Karpas-422 (cell line): ENCODE measurements around the gene FBP2. TPM values are rescaled to one million over a fixed set of nuclear protein-coding genes. Genes with fewer than 3 reads are reported as not detected.

ENCODE experiments used
- DNase-seq: peaks from one replicate; pipeline ENCODE4 v3.0.0-alpha.2; 2015
- H2AFZ ChIP-seq: fragments of 200-600 bp; sonication (generic); 2 replicates; pipeline ENCODE4 v1.6.1; 2014; ENCODE audit warnings: antibody characterized with exemption, low read length, mixed read lengths
- H3K27ac ChIP-seq: fragments of 200-600 bp; sonication (generic); 2 replicates; pipeline ENCODE4 v1.5.1; 2014; ENCODE audit warnings: mild to moderate bottlenecking, low read length, moderate library complexity
- H3K27me3 ChIP-seq: fragments of 200-600 bp; sonication (generic); 2 replicates; pipeline ENCODE4 v1.6.1; 2014; ENCODE audit warnings: low read length, mixed read lengths
- H3K36me3 ChIP-seq: fragments of 200-600 bp; sonication (generic); 2 replicates; pipeline ENCODE4 v1.6.1; 2014; ENCODE audit warnings: low read length, mixed read lengths; ENCODE audit not compliant: insufficient read depth
- H3K4me1 ChIP-seq: fragments of 200-600 bp; sonication (generic); 2 replicates; pipeline ENCODE4 v1.6.1; 2014; ENCODE audit warnings: mild to moderate bottlenecking, low read length, mixed read lengths
- H3K4me2 ChIP-seq: fragments of 200-600 bp; sonication (generic); 2 replicates; pipeline ENCODE4 v1.6.1; 2014; ENCODE audit warnings: low read length, low read depth, mild to moderate bottlenecking; ENCODE audit not compliant: poor library complexity, severe bottlenecking
- H3K4me3 ChIP-seq: fragments of 200-600 bp; sonication (generic); 2 replicates; pipeline ENCODE4 v1.5.1; 2014; ENCODE audit warnings: mild to moderate bottlenecking, antibody characterized with exemption, low read length, mixed read lengths
- H3K79me2 ChIP-seq: fragments of 200-600 bp; sonication (generic); 2 replicates; pipeline ENCODE4 v1.6.1; 2014; ENCODE audit warnings: mild to moderate bottlenecking, low read length, mixed read lengths
- H3K9ac ChIP-seq: fragments of 200-600 bp; sonication (generic); 2 replicates; pipeline ENCODE4 v1.6.0; 2014; ENCODE audit warnings: low read length
- H3K9me2 ChIP-seq: fragments of 200-600 bp; sonication (generic), shearing (Covaris generic); replicated peaks from 2 replicates; pipeline ENCODE4 v1.6.0; 2014; ENCODE audit warnings: mild to moderate bottlenecking, low read length, moderate library complexity; ENCODE audit not compliant: insufficient read depth
- H3K9me3 ChIP-seq: fragments of 300-700, 200-600 bp; sonication (generic); 2 replicates; pipeline ENCODE4 v1.6.1; 2014; ENCODE audit warnings: low read length, mixed read lengths
- H4K20me1 ChIP-seq: fragments of 200-600 bp; sonication (generic); 2 replicates; pipeline ENCODE4 v1.6.1; 2014; ENCODE audit warnings: mild to moderate bottlenecking, antibody characterized with exemption, low read length, low read depth; ENCODE audit not compliant: insufficient read depth
- total RNA-seq: library from RNA; depleted of rRNA; stranded (reverse); fragments of >200 nt; shearing (Covaris generic); gene quantifications from 2 replicates; pipeline ENCODE4 v1.2.3, GENCODE V29; 2014; ENCODE audit warnings: low replicate concordance

FBP2 gene
- total RNA-seq, 1 experiment from 2014 or later: not detected

- no peak overlapping the region for H3K9ac ChIP-seq
- H3K4me2 ChIP-seq: no peak overlapping the region
- no peaks in the 10 kb centered on the region for H3K36me3 ChIP-seq
- no peaks in the 10 kb centered on the region for H3K9me2 ChIP-seq
- no peak overlapping the region for H2AFZ ChIP-seq
- H3K79me2 ChIP-seq: no peaks in the 10 kb centered on the region
- no peaks in the 10 kb centered on the region for H3K9me3 ChIP-seq
- DNase-seq: no peak
- H4K20me1 ChIP-seq: no peaks in the 10 kb centered on the region
- H3K4me3 ChIP-seq: no peak overlapping the region
- no peak overlapping the region for H3K27ac ChIP-seq
- H3K27me3 ChIP-seq: no peaks in the 10 kb centered on the region
- H3K4me1 ChIP-seq: no peaks in the 10 kb centered on the region
Observed at GRCh38 chr9:94619026-94619425, 25.4 kb upstream of the FBP2 start.

- no peak overlapping the region for H3K4me3 ChIP-seq
- no peaks in the 10 kb centered on the region for H3K4me1 ChIP-seq
- no peaks in the 10 kb centered on the region for H3K9me2 ChIP-seq
- no peaks in the 10 kb centered on the region for H4K20me1 ChIP-seq
- H3K36me3 ChIP-seq: no peaks in the 10 kb centered on the region
- no peak overlapping the region for H3K27ac ChIP-seq
- no peaks in the 10 kb centered on the region for H3K9me3 ChIP-seq
- H2AFZ ChIP-seq: no peak overlapping the region
- no peak for DNase-seq
- H3K79me2 ChIP-seq: no peaks in the 10 kb centered on the region
- H3K27me3 ChIP-seq: no peaks in the 10 kb centered on the region
- H3K9ac ChIP-seq: no peak overlapping the region
- no peak overlapping the region for H3K4me2 ChIP-seq
Observed at GRCh38 chr9:94613003-94613402, 19.4 kb upstream of the FBP2 start.

GRCh38 chr9:94612071-94612470, 18.4 kb upstream of the FBP2 start:
- Histone ChIP-seq H3K4me3 (no peak overlapping the region), H3K4me2 (no peak overlapping the region), H3K27ac (no peak overlapping the region), H4K20me1 (no peaks in the 10 kb centered on the region), H3K9me3 (no peaks in the 10 kb centered on the region), H2AFZ (no peak overlapping the region), H3K79me2 (no peaks in the 10 kb centered on the region), H3K9ac (no peak overlapping the region), H3K4me1 (no peaks in the 10 kb centered on the region), H3K9me2 (no peaks in the 10 kb centered on the region), H3K27me3 (no peaks in the 10 kb centered on the region), H3K36me3 (no peaks in the 10 kb centered on the region)
- DNase-seq: no peak

GRCh38 chr9:94611638-94612068, 18.0 kb upstream of the FBP2 start:
- H3K9me3 ChIP-seq: no peaks in the 10 kb centered on the region

GRCh38 chr9:94610181-94610606, 16.6 kb upstream of the FBP2 start:
- no peaks in the 10 kb centered on the region for H3K27me3 ChIP-seq
- no peaks in the 10 kb centered on the region for H3K9me2 ChIP-seq
- peak; percentile 16 for DNase-seq
- no peaks in the 10 kb centered on the region for H4K20me1 ChIP-seq
- H3K4me3 ChIP-seq: no peak overlapping the region
- no peaks in the 10 kb centered on the region for H3K36me3 ChIP-seq
- H3K4me1 ChIP-seq: no peaks in the 10 kb centered on the region
- H3K9me3 ChIP-seq: no peaks in the 10 kb centered on the region
- no peak overlapping the region for H3K9ac ChIP-seq
- no peak overlapping the region for H3K27ac ChIP-seq
- H2AFZ ChIP-seq: no peak overlapping the region
- H3K4me2 ChIP-seq: no peak overlapping the region
- no peaks in the 10 kb centered on the region for H3K79me2 ChIP-seq

More at GRCh38 chr9:94611638-94612068, 18.0 kb upstream of the FBP2 start:
- no peak overlapping the region for H3K9ac ChIP-seq
- no peaks in the 10 kb centered on the region for H3K9me2 ChIP-seq
- no peaks in the 10 kb centered on the region for H3K27me3 ChIP-seq
- H3K4me1 ChIP-seq: no peaks in the 10 kb centered on the region
- no peak overlapping the region for H3K27ac ChIP-seq
- peak; percentile 32 for DNase-seq
- no peaks in the 10 kb centered on the region for H3K36me3 ChIP-seq
- H2AFZ ChIP-seq: no peak overlapping the region
- H3K4me2 ChIP-seq: no peak overlapping the region
- H3K79me2 ChIP-seq: no peaks in the 10 kb centered on the region
- no peak overlapping the region for H3K4me3 ChIP-seq
- H4K20me1 ChIP-seq: no peaks in the 10 kb centered on the region

GRCh38 chr9:94607423-94607691, 13.7 kb upstream of the FBP2 start:
- Histone ChIP-seq H4K20me1 (no peaks in the 10 kb centered on the region), H2AFZ (no peak overlapping the region), H3K9me2 (no peaks in the 10 kb centered on the region), H3K79me2 (no peaks in the 10 kb centered on the region), H3K4me3 (no peak overlapping the region), H3K27ac (no peak overlapping the region), H3K9me3 (no peaks in the 10 kb centered on the region), H3K9ac (no peak overlapping the region), H3K4me1 (peaks cover 3% of the 10 kb centered on the region), H3K27me3 (no peaks in the 10 kb centered on the region), H3K4me2 (no peak overlapping the region), H3K36me3 (no peaks in the 10 kb centered on the region)
- peak; percentile 19 for DNase-seq

- H3K27ac ChIP-seq: no peak overlapping the region
- no peaks in the 10 kb centered on the region for H3K27me3 ChIP-seq
- H3K9me3 ChIP-seq: no peaks in the 10 kb centered on the region
- no peaks in the 10 kb centered on the region for H3K9me2 ChIP-seq
- H3K9ac ChIP-seq: no peak overlapping the region
- DNase-seq: peak; percentile 37
- no peaks in the 10 kb centered on the region for H3K36me3 ChIP-seq
- no peak overlapping the region for H3K4me3 ChIP-seq
- H4K20me1 ChIP-seq: no peaks in the 10 kb centered on the region
- H3K79me2 ChIP-seq: no peaks in the 10 kb centered on the region
- no peak overlapping the region for H3K4me2 ChIP-seq
- H2AFZ ChIP-seq: no peak overlapping the region
- peaks cover 3% of the 10 kb centered on the region for H3K4me1 ChIP-seq
Observed at GRCh38 chr9:94606646-94607422, 13.2 kb upstream of the FBP2 start.

GRCh38 chr9:94603259-94604160, 9.9 kb upstream of the FBP2 start:
- Histone ChIP-seq H3K79me2 (no peaks in the 10 kb centered on the region), H4K20me1 (no peaks in the 10 kb centered on the region), H3K9me2 (no peaks in the 10 kb centered on the region), H3K27ac (no peak overlapping the region), H3K4me1 (peaks cover 3% of the 10 kb centered on the region), H3K27me3 (no peaks in the 10 kb centered on the region), H3K4me2 (no peak overlapping the region), H3K4me3 (no peak overlapping the region), H3K36me3 (no peaks in the 10 kb centered on the region), H2AFZ (no peak overlapping the region), H3K9me3 (no peaks in the 10 kb centered on the region), H3K9ac (no peak overlapping the region)
- peak; percentile 91 for DNase-seq
